ENCODE data around the gene SGMS2. TPM values are rescaled to one million over a fixed set of nuclear protein-coding genes. Genes with fewer than 3 reads are reported as not detected.

The SGMS2 gene
- 0.13 TPM for polyA plus RNA-seq (2012; ENCODE audit: low read depth, missing spikeins)

- peak; percentile 20 for DNase-seq (ENCODE audit: insufficient read length, low spot score)
- TF ChIP-seq POLR2A (IDR thresholded peaks at IDR 0.05; ENCODE audit: low read depth, low read length), result no peak
- no peak for TF ChIP-seq PAX5 (IDR thresholded peaks at IDR 0.05; ENCODE audit: insufficient read depth, low read length, severe bottlenecking)
- TF ChIP-seq POU2F2 (IDR thresholded peaks at IDR 0.05; ENCODE audit: low read depth, low read length), result no peak
- TF ChIP-seq SPI1 (IDR thresholded peaks at IDR 0.05; ENCODE audit: low read depth, low read length), result no peak
- no peak for TF ChIP-seq POLR2AphosphoS5 (IDR thresholded peaks at IDR 0.05; ENCODE audit: low read depth, low read length)
- TF ChIP-seq TAF1 (IDR thresholded peaks at IDR 0.05; ENCODE audit: low read depth, low read length), result no peak
- no peak for FAIRE-seq
Measured at GRCh38 chr4:107824350-107825071, at the start of gene SGMS2. TSS of gene SGMS2 (plus strand) at chr4:107824932. CDS start at chr4:107895554, 70,622 bp downstream.

- TF ChIP-seq POLR2AphosphoS5 (IDR thresholded peaks at IDR 0.05; ENCODE audit: low read depth, low read length), result no peak
- no peak for TF ChIP-seq POLR2A (IDR thresholded peaks at IDR 0.05; ENCODE audit: low read depth, low read length)
- TF ChIP-seq TAF1 (IDR thresholded peaks at IDR 0.05; ENCODE audit: low read depth, low read length), result no peak
- TF ChIP-seq SPI1 (IDR thresholded peaks at IDR 0.05; ENCODE audit: low read depth, low read length), result no peak
- no peak for TF ChIP-seq POU2F2 (IDR thresholded peaks at IDR 0.05; ENCODE audit: low read depth, low read length)
- no peak for TF ChIP-seq PAX5 (IDR thresholded peaks at IDR 0.05; ENCODE audit: insufficient read depth, low read length, severe bottlenecking)
- DNase-seq (ENCODE audit: insufficient read length, low spot score), result no peak
- no peak for FAIRE-seq
Measured at GRCh38 chr4:107777890-107778289, 46.8 kb upstream of the SGMS2 start.

GRCh38 chr4:107778784-107779530 lies 45.8 kb upstream of the SGMS2 start:
- DNase-seq (ENCODE audit: insufficient read length, low spot score), result no peak
- FAIRE-seq, result no peak
- TF ChIP-seq POLR2A (IDR thresholded peaks at IDR 0.05; ENCODE audit: low read depth, low read length) (no peak), SPI1 (IDR thresholded peaks at IDR 0.05; ENCODE audit: low read depth, low read length) (no peak), POU2F2 (IDR thresholded peaks at IDR 0.05; ENCODE audit: low read depth, low read length) (no peak), TAF1 (IDR thresholded peaks at IDR 0.05; ENCODE audit: low read depth, low read length) (no peak), POLR2AphosphoS5 (IDR thresholded peaks at IDR 0.05; ENCODE audit: low read depth, low read length) (no peak), PAX5 (IDR thresholded peaks at IDR 0.05; ENCODE audit: insufficient read depth, low read length, severe bottlenecking) (no peak)

GRCh38 chr4:107780665-107781064 lies 44.1 kb upstream of the SGMS2 start:
- DNase-seq (ENCODE audit: insufficient read length, low spot score), result no peak
- FAIRE-seq, result no peak
- TF ChIP-seq SPI1 (IDR thresholded peaks at IDR 0.05; ENCODE audit: low read depth, low read length), result no peak
- no peak for TF ChIP-seq POU2F2 (IDR thresholded peaks at IDR 0.05; ENCODE audit: low read depth, low read length)
- no peak for TF ChIP-seq PAX5 (IDR thresholded peaks at IDR 0.05; ENCODE audit: insufficient read depth, low read length, severe bottlenecking)
- TF ChIP-seq POLR2A (IDR thresholded peaks at IDR 0.05; ENCODE audit: low read depth, low read length), result no peak
- TF ChIP-seq POLR2AphosphoS5 (IDR thresholded peaks at IDR 0.05; ENCODE audit: low read depth, low read length), result no peak
- no peak for TF ChIP-seq TAF1 (IDR thresholded peaks at IDR 0.05; ENCODE audit: low read depth, low read length)

- DNase-seq (ENCODE audit: insufficient read length, low spot score), result no peak
- no peak for FAIRE-seq
- TF ChIP-seq POU2F2 (IDR thresholded peaks at IDR 0.05; ENCODE audit: low read depth, low read length) (no peak), POLR2A (IDR thresholded peaks at IDR 0.05; ENCODE audit: low read depth, low read length) (no peak), PAX5 (IDR thresholded peaks at IDR 0.05; ENCODE audit: insufficient read depth, low read length, severe bottlenecking) (no peak), TAF1 (IDR thresholded peaks at IDR 0.05; ENCODE audit: low read depth, low read length) (no peak), SPI1 (IDR thresholded peaks at IDR 0.05; ENCODE audit: low read depth, low read length) (no peak), POLR2AphosphoS5 (IDR thresholded peaks at IDR 0.05; ENCODE audit: low read depth, low read length) (no peak)
Measured at GRCh38 chr4:107791902-107792301, 32.8 kb upstream of the SGMS2 start.

GRCh38 chr4:107792711-107793110 lies 32.0 kb upstream of the SGMS2 start:
- DNase-seq (ENCODE audit: insufficient read length, low spot score), result no peak
- no peak for FAIRE-seq
- TF ChIP-seq PAX5 (IDR thresholded peaks at IDR 0.05; ENCODE audit: insufficient read depth, low read length, severe bottlenecking) (no peak), POLR2A (IDR thresholded peaks at IDR 0.05; ENCODE audit: low read depth, low read length) (no peak), TAF1 (IDR thresholded peaks at IDR 0.05; ENCODE audit: low read depth, low read length) (no peak), SPI1 (IDR thresholded peaks at IDR 0.05; ENCODE audit: low read depth, low read length) (no peak; the same call in 1 of the 2 replicates), POU2F2 (IDR thresholded peaks at IDR 0.05; ENCODE audit: low read depth, low read length) (no peak), POLR2AphosphoS5 (IDR thresholded peaks at IDR 0.05; ENCODE audit: low read depth, low read length) (no peak)

- FAIRE-seq (no peak), DNase-seq (ENCODE audit: insufficient read length, low spot score) (no peak)
- TF ChIP-seq PAX5 (IDR thresholded peaks at IDR 0.05; ENCODE audit: insufficient read depth, low read length, severe bottlenecking) (no peak), POLR2A (IDR thresholded peaks at IDR 0.05; ENCODE audit: low read depth, low read length) (no peak), TAF1 (IDR thresholded peaks at IDR 0.05; ENCODE audit: low read depth, low read length) (no peak)
Measured at GRCh38 chr4:107793996-107794395, 30.7 kb upstream of the SGMS2 start.

GRCh38 chr4:107799669-107800450 lies 24.9 kb upstream of the SGMS2 start:
- DNase-seq (ENCODE audit: insufficient read length, low spot score) (no peak), FAIRE-seq (no peak)
- TF ChIP-seq TAF1 (IDR thresholded peaks at IDR 0.05; ENCODE audit: low read depth, low read length) (no peak), POLR2A (IDR thresholded peaks at IDR 0.05; ENCODE audit: low read depth, low read length) (no peak), POU2F2 (IDR thresholded peaks at IDR 0.05; ENCODE audit: low read depth, low read length) (no peak), POLR2AphosphoS5 (IDR thresholded peaks at IDR 0.05; ENCODE audit: low read depth, low read length) (no peak), SPI1 (IDR thresholded peaks at IDR 0.05; ENCODE audit: low read depth, low read length) (no peak), PAX5 (IDR thresholded peaks at IDR 0.05; ENCODE audit: insufficient read depth, low read length, severe bottlenecking) (no peak)

- DNase-seq (ENCODE audit: insufficient read length, low spot score) (no peak), FAIRE-seq (no peak)
- no peak for TF ChIP-seq POLR2AphosphoS5 (IDR thresholded peaks at IDR 0.05; ENCODE audit: low read depth, low read length)
Measured at GRCh38 chr4:107800706-107801105, 24.0 kb upstream of the SGMS2 start.
